Stimulated activated CD4-positive, alpha-beta T cell treated with anti-CD3 and anti-CD28 coated beads, Interleukin-4, amount 100 ng/mL, for 24 hours (primary cell): Measurements from ENCODE around the gene KANK2.
A peak's percentile ranks its signal among the peaks of the same experiment; 100 is the strongest.
"Not testable (repeated sequence)": the region's sequence is repeated elsewhere in the genome, so short reads cannot be mapped to it uniquely, and the experiment has no call there.

Source experiments
- DNase-seq: peaks from one replicate; pipeline ENCODE4 v3.0.0-alpha.2; 2020

Gene KANK2

DNA sequence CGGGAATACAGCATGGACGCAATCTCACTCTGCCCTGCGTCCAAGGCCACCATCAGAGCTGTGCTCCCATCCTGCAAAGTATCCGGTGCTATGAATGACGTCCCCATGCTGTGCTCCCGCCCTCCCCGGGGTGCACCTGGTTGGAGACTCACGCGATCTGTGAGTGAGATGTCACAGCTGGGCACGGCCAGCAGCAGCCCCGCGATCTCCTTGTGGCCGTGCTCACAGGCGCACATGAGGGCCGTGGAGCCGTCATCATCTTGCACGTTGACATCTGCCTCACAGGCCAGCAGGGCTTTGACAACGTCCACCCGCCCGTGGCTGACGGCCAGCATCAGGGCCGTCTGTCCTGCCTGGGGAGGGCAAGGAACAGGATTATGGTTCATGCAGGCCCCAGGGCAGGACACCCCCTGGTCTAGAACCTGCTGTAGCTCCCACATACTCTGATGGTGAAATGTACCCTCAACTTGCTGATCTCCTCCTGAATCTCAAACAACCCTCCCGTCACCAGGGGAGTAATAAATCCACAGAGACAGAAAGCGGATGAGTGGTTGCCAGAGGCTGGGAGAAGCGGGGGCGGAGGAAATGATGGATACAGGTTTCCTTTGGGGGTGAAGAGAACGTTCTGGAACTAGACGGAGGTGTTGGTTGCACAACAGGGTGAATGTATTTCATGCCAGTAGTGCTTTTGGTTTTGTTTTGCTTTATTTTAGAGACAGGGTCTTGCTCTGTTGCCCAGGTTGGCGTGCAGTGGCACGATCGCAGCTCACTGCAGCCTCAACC, 27.3 kb downstream of the KANK2 start:
- no peak for DNase-seq

DNA sequence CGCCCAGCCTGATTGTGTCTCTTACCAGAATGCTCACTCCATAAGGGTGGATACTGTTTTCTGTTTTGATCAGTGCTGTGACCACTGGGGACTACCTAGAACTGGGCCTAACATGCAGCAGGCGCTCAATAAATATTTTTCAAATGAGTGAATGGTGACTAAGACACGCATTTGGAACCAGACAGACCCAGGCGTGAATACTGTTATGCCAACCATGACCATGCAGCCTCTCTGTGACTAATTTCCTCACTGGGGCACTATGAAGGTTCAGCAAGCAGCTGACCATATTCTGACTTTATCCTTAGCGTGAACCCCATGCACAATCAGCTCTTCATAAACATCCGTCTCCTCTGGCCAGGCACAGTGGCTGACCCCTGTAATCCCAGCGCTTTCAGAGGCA, 28.8 kb downstream of the KANK2 start:
- no peak for DNase-seq

DNA sequence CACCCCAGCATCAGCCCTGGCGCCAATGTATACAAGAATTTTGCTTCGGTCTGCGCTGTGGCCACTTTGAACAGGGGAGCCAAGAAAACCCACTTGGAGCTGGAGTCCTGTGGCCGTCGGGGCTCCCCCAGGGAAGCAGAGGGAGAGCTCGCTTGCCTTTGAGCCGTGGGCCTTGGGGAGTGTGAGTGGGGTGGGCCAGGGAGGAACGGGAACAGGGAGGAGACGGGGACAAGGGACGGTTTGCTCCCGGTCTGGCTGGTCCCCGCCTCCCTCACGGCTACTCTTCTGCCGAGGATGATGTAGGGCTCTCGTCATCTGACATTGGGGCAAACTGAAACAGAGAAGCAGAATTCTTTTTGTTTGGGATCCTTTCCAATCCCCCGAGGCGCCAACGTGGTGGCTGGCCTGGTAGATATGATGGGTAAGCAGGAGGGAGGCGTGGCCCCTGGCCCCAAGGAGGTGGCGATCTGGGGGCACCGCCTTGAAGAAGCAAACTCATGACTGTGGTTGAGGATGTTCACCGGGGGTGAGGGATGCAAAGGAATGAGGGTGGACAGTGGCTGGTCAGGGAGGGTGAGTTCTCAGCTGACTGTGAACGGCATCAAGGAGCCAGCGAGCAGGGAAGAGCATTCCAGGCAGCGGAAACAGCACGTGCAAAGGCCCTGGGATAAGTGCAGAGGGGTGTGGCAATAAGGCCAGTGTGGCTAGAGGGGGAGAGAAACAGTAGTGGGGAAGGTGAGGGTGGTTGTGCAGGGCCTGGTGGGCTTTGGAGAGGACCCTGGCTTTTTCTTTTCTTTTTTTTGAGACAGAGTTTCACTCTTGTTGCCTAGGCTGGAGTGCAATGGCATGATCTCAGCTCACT, 30.8 kb downstream of the KANK2 start:
- no peak for DNase-seq

DNA sequence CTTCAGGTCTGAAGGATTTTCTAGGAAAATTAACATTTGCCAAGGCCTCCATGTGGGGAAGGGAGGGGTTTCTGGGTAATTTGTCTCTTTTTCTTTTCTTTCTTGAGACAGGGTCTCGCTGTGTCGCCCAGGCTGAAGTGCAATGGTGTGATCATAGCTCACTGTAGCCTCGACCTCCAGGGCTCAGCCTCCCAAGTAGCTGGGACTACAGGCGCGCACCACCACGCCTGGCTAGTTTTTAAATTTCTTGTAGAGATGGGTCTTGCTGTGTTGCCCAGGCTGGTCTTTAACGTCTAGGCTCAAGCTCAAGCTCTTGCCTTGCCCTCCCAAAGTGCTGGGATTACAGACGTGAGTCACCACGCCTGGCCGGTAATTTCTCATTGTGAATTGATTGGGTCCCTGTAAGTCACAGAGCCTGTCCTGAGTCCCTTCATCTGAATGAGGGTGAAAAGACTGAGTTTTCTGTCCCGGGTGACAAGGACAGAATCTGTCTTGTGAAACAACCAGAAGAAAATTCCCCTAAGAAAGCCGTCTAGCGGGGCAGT, 31.8 kb downstream of the KANK2 start:
- DNase-seq = no peak

DNA sequence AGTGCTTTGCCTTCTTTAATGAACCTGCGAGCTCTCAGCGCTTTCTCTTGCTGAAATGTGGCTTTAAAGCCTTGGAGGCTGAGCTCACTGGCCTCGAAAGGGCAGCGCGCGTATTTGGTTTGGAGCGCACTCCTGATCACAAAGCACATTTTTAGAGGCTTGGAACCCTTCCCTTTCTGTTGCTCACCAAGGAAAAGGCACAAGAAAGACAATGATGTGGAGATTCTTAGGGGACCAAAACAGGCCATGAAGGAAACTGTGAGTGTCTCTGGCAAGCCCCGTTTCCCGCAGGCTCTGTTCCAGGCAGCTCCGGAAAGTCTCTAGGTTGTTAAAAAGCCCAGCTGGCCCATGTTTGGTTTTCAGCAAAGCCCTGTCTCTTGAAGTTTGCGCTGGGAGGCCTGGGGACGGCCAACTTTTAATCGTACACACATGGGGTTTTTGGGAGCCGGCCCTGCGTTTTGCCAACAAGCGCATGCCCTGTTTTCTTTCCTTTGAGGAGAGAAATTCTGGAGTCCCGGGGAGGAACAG, 32.4 kb downstream of the KANK2 start:
- DNase-seq = no peak

DNA sequence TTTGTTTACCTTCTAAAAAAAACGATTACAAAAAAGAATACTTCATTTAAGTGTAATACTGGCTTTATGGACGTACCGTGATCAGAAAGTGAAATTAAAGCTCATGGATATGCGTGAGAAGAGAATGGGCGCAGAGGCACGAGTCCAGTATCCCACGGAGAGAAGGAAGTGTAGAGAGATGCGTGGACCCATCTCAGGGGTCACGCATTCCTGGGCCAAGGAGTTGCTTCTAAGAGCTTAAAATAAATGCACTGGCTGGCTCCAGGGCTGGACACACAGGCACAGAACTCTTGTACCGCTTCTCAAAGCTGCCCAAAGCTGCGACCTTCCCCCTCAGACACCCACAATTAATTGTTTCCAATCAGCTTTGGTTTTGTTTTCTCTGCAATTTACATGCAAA, 33.0 kb downstream of the KANK2 start:
- no peak for DNase-seq

DNA sequence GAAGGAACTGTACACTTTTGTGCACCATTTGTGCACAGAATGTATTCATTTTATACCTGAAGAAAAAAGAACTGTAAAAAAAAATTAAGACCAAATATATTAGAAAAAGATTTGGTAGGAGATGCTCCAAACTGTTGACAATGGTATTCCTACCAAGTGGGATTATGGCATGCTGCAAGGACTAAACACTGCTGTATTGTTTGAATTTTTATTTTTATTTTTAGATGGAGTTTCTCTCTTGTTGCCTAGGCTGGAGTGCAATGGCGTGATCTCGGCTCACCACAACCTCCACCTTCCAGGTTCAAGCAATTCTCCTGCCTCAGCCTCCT, 36.9 kb downstream of the KANK2 start:
- DNase-seq = not testable (repeated sequence)

DNA sequence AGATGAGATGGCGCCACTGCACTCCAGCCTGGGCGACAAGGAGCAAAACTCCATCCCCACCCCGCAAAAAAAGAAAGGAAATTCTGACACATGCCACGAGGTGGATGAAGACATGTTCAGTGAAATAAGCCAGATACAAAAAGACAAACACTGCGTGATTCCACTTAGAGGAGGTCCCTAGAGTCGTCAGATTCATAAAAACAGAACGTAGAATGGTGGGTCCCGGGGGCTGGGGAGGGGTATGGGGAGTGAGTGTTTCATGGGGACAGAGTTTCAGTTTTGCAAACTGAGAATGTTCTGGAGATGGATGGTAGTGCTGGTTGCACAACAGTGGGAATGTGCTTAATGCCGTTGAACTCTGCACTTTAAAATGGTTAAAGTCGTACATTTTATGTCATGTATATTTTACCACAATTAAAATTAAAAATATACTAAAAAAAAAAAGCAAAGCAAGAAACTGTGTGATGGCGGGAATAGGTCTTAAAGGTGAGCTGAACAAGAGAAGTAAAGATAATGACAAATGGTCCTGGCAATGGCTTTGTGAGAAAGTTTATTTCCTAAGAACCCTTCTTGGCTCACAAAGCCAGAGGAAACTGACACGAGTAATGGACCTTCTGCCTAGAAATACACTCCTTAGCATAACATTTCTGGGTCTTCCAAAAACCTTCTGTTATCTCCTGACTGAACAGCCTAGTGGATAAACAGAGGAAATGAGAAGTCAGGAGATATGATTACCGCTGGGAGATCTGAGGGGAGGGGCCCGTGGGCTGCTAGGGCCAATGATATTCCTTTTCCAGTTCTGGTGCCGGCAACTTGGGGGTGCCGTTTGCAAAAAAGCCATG, 37.5 kb downstream of the KANK2 start:
- DNase-seq = no peak

DNA sequence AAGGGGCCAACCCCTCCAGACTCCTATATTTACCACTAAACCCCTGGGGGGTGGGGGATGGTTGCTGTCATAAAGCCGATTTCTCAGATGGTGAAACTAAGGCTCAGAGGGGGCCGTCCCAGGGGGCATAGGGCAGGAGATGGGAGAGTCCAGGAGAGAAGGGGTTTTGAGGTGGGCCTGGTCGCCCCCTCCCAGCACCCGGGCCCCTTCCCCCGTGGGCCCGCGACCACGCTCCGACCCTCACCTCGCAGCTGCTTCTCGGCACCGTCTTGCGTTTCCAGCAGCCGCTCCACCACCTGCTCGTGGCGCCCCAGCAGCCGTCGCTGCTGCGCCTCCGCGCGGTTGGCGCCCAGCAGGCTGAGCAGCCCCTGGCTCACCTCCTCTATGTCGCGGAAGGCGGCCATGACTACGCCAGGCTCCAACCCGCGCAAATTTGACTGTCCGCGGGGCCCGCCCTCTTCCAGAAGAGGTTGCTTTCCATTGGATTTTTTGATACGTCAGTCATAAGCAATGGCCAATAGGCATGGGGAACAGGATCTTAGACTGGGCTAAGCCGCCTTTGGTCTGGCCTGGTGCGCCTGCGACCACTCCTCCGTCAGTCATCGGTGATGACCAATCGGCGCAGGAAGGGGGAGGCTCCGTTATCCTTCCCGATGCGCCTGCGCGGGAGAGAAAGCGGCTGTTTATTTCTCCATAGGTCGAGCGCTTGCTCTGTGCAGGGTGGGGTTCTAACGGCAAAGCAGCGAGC, 41.8 kb downstream of the KANK2 start, which contains the start of gene SPC24:
SPC24 (minus strand) TSS at position 410 of the 748 bp plus-strand sequence; CDS start at position 404, 6 bp downstream.
- peak; percentile 94 for DNase-seq

DNA sequence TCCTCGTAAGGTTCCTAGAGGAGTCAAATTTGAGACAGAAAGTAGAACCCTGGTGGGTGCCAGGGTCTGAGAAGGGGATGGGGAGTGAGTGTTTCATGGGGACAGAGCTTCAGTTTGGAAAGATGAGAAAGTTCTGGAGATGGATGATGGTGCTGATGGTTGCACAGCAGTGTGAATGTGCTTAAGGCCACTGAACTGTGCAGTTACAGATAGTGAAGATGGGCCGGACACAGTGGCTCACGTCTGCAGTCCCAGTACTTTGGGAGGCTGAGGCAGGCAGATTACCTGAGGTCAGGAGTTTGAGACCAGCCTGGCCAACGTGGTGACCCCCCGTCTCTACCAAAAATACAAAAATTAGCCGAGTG, 42.7 kb downstream of the KANK2 start:
- DNase-seq = no peak

DNA sequence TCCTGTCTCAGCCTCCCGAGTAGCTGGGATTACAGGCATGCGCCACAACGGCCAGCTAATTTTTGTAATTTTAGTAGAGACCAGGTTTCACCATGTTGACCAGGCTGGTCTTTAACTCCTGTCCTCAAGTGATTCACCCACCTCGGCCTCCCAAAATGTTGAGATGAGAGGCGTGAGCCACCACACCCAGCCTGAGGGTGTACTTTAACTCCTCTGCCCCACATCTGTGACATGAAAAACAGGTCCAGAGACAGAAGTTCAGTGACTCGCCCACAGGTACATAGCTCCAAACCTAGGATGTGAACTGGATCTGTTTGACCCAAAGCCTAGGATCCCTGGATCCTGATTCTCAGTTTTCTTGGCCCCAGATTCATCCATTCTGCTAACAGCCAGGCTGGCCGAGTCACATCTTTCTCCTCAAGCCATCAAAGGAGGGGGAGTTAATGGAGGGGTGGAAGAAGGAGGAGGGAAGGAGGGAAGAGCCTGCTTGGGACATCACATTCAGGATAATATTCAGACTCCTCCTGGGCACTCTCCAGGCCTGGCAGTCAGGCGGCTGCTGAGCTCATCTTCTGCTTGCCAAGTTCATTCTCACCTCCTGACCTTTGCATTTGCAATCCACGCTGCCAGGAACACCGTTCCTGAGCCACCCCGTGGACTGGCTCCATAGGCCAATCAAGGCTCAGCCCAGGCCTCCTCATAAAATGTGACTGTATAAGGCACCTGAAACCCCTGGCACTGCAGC, 44.9 kb downstream of the KANK2 start:
- DNase-seq = no peak

DNA sequence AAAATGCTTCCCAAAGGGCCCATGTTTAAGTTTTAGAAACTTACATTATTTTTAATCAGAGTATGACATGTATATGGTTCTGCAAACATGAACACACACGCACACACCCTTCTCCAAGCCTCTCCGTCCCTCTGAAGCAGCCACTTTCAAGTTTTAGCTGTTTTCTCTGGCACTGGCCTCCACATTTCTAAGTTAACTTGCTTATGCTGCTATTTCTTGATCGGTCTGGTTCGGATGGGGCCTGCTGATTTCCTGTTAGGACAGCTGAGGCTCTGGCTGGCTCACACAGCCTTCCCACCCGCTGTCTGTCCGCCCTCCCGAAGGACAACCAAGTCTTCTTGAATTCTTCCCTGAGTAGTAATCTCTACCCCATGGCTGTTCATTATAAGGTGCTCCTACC, 46.2 kb downstream of the KANK2 start:
- no peak for DNase-seq

DNA sequence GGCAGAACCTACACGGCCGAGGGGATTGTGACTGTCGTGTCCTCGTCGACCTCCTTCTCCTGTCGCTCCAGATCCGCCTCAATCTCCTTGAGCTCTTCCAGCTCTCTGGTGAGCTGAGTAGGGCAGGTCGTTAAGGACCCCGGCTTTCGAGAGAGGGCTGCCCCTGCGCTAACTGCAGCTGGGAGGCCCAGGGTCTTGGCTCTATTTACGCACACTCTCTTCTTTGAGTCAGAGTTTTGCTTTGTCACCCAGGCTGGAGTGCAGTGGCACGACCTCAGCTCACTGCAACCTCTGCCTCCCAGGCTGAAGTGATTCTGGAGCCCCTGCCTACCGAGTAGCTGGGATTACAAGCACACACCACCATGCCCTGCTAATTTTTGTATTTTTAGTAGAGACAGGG, 49.3 kb downstream of the KANK2 start:
- no peak for DNase-seq

DNA sequence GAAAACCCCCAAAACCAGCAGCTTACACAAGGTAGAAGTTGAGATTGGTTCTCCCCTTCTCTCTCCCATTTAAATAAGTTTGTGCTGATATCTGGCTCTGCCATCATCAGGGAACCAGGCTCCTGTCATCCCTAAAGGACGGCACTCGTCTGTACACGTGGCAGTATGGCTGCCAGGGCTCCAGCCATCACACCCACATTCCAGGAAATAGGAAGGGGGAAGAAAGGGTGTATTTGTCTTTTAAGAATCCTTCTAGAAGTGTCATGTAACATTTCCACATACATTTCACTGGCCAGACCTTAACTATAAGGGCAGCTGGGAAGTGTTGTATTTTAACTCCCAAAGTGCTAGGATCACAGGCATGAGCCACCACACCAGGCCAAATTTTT, 51.8 kb downstream of the KANK2 start:
- DNase-seq = no peak

DNA sequence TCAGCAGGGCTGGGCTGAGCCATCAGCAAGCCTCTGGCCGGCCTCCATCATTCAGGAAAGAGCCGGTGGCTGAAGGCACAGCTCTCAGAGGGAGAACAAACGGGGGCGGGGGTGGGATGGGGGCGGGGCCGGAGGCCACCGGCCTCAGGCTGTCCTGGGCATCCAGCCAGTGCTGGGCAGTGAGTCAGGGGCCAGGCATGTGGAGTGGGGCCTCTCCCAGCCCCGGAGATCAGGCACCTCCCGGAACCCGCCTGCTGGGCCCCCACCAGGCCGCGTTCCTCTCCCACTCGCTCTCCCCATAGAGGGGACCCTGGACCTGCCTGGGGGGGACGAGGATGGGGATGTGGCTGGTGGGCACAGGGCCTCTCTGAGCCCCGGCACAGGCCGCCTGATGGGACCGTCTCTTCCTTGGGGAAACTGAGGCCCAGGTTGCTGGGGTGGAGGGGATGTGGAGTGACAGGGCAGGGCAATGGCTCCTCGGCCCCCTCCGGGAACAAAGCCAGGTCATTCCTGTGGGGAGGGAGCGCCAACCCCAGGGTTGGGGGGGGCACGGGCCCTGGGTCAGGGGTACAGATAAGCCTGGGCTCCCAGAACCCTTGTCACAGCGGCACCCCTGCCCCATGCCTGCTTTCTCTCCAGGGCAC, 54.7 kb downstream of the KANK2 start:
- no peak for DNase-seq

DNA sequence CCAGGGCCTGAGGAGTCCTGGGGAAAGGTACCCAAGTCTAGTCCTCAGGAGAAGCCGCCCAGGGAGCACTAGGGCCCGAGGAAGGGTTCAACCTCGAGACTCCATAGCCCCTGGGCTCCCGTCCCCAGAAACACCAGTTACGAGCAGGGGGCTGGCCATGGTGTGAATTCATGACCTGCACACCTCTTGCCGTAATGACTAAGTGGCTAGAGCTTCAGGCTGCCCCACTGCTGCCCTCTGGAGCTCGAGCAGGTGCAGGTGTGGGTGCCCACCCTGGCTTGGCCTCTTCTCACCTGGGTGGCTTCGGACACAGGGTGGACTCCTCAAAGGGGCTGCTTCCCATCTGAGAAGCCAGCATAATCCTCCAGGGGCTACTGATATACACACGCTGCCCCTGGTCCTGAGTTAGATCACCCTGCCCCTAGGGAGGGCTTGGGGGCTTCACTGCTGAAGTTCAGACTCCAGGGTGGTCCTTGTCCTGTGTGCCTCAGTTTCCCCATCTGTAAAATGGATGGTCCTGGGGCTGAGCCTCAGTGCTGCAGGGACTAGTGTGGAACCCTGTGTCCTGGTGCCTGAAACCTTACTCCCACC, 55.3 kb downstream of the KANK2 start:
- DNase-seq = no peak

DNA sequence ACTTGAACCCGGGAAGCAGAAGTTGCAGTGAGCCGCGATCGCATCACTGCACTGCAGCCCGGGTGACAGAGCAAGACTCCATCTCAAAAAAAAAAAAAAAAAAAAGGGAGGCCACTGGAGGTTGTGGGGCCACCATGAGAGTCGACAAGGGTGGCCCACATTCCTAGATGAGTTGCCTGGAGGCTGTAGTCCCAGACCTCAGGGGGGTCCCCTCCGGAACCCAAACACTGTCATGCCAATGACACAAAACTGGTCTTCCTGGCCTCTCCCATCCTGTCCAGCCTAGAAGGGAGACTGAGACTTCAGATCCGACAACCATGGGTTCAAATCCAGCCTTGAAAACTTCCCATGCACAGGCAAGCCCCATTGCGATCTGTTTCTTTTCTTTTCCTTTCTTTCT, 56.4 kb downstream of the KANK2 start:
- no peak for DNase-seq

DNA sequence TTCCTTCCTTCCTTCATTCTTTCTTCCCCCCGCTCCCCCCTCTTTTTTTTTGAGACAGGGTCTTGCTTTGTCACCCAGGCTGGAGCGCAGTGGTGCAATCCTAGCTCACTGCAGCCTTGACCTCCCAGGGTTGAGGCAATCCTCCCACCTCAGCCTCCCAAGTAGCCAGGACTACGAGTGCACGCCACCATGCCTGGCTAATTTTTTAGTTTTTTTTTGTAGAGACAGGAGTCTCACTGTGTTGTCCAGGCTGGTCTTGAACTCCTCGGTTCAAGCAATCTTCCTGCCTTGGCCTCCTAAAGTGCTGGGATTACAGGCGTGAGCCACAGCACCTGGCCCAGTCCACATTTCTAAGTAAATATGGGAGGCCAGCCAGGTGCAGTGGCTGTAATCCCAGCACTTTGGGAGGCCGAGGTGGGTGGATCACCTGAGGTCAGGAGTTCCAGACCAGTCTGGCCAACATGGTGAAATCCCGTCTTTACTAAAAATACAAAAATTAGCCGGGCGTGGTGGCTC, 57.3 kb downstream of the KANK2 start:
- not testable (repeated sequence) for DNase-seq

DNA sequence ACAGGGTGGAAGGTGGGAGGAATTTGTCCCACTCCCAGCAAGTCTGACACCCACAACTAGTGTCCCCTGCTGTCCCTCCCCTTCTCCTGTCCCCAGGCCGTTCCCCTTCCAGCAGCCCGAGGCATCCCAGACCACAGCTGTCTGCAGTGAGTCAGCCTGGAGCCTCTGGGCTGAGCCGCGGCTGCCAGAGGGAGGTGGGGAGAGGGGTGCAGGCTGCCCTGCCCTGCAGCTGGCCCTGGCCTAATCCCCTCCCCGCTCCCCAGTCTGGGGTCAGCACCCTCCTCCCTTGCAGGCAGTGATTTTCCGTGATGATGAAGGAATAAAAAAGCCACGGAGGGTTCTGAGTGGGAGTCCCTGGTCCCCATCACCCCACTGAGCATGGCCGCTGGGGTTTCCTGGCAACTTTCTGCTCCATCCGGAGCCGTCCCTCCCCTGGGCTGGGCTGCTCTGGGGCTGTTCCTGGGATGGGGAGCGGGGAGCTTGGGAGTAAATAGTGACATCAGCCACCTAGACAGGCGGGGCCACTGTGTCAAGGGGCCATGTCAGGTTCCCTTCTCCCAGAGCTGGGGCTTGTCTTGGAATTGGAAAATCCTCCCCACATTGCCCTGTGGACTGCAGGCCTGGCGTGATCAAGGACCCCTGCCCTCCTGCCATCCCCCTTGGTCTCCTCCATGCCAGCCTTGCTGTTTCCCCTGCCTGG, 58.6 kb downstream of the KANK2 start:
- DNase-seq = no peak
